ENCODE data around the gene PACSIN3. TPM values are rescaled to one million over a fixed set of nuclear protein-coding genes. Genes with fewer than 3 reads are reported as not detected.
A peak's percentile ranks its signal among the peaks of the same experiment; 100 is the strongest.

The PACSIN3 gene
- total and polyA plus RNA-seq, 12 donors, result 49.4 to 211 (median 100) TPM

DNA sequence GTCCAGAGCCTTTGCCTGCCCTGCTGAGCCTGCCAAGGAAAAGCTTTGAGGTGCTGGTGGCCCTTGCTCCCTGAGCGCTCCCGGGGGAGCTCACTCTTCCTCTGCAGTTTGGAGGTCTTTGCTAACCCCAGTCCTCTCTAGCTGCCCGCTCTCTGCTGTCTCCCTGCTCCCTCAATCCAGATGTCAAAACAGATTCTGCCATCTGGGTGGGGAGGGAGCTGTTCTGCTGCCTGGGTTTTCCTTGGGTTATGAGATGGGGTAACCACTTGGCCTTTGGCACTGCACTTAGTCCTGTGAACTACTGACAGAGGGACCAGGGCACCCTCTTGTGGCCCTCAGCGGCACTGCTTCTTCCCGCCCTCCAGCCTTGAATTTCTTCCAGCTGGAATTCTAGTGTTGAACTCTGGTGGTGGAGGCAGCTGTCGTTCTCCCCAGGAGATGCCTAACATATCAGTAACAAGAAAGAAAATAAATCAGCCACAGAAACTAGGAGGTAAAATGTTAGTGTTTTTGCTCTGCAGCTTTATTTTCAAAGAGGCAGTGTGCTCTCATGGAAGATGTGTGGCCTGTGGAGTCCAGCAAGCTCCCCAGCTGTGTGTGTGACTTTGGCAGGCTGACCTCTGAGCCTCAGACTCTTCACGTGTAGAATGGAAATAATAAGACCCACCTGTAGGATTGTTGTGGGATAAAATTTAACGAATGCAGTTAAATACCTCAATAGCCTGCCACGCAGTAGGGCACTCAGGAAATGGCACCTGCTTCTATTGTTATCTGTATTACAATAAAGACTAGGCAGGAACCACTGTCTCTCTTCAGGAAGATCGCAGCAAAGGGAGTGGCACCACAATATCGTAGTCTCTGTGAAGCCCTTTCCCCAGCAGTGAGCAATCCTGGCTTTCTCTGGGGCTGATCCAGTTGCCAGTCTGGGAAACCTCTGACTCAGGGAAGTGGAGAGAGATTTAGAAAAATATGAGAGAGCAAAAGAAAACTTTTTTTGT, 33.0 kb downstream of the PACSIN3 start:
- DNase-seq, result peak; percentile 75 to 95 (median 83)
- 42 to 47% (median 43%) methylated on average over 11 of the region's 11 CpGs for WGBS, 4 donors
- H3K27ac ChIP-seq, result no peak overlapping the region

DNA sequence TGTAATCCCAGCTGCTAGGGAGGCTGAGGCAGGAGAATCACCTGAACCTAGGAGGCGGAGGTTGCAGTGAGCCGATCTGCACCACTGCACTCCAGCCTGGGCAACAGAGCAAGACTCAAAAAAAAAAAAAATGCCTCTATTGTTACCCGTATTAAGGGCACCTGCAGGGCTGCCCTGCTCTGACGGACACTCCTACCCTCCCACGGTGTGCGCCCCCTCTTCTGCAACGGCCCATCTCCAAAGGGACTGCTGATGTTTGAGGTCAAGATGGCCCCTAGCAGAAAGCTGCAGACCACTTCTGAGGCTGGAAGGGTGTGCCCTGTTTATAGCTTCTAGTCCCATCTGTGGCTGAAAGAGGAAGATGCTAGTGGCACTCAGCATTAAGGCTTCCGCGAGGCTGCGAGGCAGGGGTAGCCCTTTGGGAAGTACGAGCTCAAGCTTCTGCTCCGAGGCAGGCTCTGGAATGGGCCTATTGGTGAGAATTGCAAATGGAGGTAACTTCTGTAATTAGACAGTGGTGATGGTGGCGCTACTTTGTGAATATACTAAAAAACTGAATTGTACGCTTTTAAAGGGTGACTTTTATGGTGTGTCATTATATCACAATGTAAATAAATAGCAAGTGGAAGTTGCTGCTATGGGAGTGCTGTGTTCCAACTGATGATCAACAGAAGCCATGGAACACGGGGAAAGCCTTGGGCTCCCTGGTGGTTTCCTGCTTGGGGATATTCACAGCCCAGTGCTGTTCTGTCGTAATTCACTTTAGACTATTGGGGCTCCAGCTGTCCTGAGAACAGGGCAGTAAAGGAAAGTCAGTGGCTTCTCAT, 33.9 kb downstream of the PACSIN3 start:
- no peak overlapping the region for H3K27ac ChIP-seq
- TF ChIP-seq, protein P1, sequence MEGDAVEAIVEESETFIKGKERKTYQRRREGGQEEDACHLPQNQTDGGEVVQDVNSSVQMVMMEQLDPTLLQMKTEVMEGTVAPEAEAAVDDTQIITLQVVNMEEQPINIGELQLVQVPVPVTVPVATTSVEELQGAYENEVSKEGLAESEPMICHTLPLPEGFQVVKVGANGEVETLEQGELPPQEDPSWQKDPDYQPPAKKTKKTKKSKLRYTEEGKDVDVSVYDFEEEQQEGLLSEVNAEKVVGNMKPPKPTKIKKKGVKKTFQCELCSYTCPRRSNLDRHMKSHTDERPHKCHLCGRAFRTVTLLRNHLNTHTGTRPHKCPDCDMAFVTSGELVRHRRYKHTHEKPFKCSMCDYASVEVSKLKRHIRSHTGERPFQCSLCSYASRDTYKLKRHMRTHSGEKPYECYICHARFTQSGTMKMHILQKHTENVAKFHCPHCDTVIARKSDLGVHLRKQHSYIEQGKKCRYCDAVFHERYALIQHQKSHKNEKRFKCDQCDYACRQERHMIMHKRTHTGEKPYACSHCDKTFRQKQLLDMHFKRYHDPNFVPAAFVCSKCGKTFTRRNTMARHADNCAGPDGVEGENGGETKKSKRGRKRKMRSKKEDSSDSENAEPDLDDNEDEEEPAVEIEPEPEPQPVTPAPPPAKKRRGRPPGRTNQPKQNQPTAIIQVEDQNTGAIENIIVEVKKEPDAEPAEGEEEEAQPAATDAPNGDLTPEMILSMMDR (IDR thresholded peaks at IDR 0.05), result no peak
- no peak for TF ChIP-seq POLR2A (IDR thresholded peaks at IDR 0.05)

More for the DNA sequence above, 33.0 kb downstream of the PACSIN3 start:
- Histone ChIP-seq H3K4me1 (replicated peaks in 1 of 2) (peaks cover 0 to 14% of the 10 kb centered on the region in 2 donors), H3K4me3 (no peak overlapping the region), H3K36me3 (replicated peaks in 1 of 2) (no peaks in the 10 kb centered on the region), H3K9me3 (replicated peaks in 1 of 3) (no peaks in the 10 kb centered on the region), H3K27me3 (no peaks in the 10 kb centered on the region)
- TF ChIP-seq POLR2A (IDR thresholded peaks at IDR 0.05), result no peak
- TF ChIP-seq, protein P1 (IDR thresholded peaks at IDR 0.05), result peak; percentile 91 to 99 (median 96)
- intact Hi-C loops (cut with DNase I), result loop anchor here (2.0 to 5.0 kb wide), 2 partner anchors 264 to 266 kb away; no protein-coding TSS in a partner anchor

DNA sequence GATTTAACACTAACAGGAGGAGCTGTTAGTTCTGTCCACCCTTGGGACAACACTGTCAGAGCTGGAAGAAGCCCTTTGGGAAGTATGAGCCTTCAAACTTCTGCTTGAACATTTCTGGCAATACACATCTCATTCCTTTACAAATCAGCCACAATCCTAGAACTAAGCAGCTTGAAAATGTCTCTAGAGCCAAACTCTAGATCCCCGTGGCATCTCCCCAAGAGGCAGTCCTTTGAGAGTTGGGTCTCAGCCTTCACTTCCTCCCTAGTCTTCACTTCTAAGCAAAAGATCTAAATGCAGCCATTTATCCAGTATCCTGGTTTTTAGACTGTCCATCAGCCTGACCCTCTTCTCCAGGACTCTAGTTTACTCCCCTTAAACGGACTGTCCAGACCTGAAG, 36.5 kb downstream of the PACSIN3 start:
- H3K27me3 ChIP-seq, result no peaks in the 10 kb centered on the region
- WGBS, 4 donors, result 75 to 80% (median 77%) methylated on average over 2 of the region's 2 CpGs
- H3K27ac ChIP-seq, result no peak overlapping the region
- no peak for DNase-seq
- intact Hi-C loops (cut with DNase I), result loop anchor here in 1 of 2 donors (5.0 kb wide), 1 partner anchor 262 kb away; no protein-coding TSS in a partner anchor
- H3K9me3 ChIP-seq (replicated peaks in 1 of 3), result no peaks in the 10 kb centered on the region
- no peak overlapping the region for H3K4me3 ChIP-seq
- no peaks in the 10 kb centered on the region for H3K36me3 ChIP-seq (replicated peaks in 1 of 2)
- no peak for TF ChIP-seq POLR2A (IDR thresholded peaks at IDR 0.05)
- TF ChIP-seq, protein P1 (IDR thresholded peaks at IDR 0.05), result no peak
- H3K4me1 ChIP-seq (replicated peaks in 1 of 2), result peaks cover 0 to 14% of the 10 kb centered on the region in 2 donors

More for the DNA sequence above, 33.9 kb downstream of the PACSIN3 start:
- Histone ChIP-seq H3K4me3 (no peak overlapping the region), H3K27me3 (no peaks in the 10 kb centered on the region), H3K4me1 (replicated peaks in 1 of 2) (peaks cover 0 to 14% of the 10 kb centered on the region in 2 donors), H3K9me3 (replicated peaks in 1 of 3) (no peaks in the 10 kb centered on the region), H3K36me3 (replicated peaks in 1 of 2) (no peaks in the 10 kb centered on the region)
- intact Hi-C loops (cut with DNase I), result loop anchor here (2.0 to 5.0 kb wide), 2 partner anchors 264 to 265 kb away; no protein-coding TSS in a partner anchor
- no peak for DNase-seq
- WGBS, 4 donors, result 72 to 83% (median 82%) methylated on average over 9 to 16 of the region's 16 CpGs
